Measurements from ENCODE around the gene OR51G1.

- TF ChIP-seq EP300 (IDR thresholded peaks at IDR 0.05) (no peak), CTCF (IDR thresholded peaks at IDR 0.05) (no peak), POLR2A (IDR thresholded peaks at IDR 0.05) (no peak)
These were observed 8.6 kb upstream of the OR51G1 start for GRCh38 chr11:4932751-4933150.
